HepG2 (cell line): ENCODE data around the gene TP53. TPM values are rescaled to one million over a fixed set of nuclear protein-coding genes. Genes with fewer than 3 reads are reported as not detected.

Source experiments
- CENPX ChIP-seq: sonication (generic); formaldehyde crosslinking; IDR thresholded peaks from 2 replicates; pipeline ENCODE4 v1.9.0; 2021; ENCODE audit warnings: mild to moderate bottlenecking, missing genetic modification reagents, moderate library complexity
- DMAP1 ChIP-seq: IDR thresholded peaks from 2 replicates; pipeline ENCODE4 v1.6.1; 2016
- FOSL2 ChIP-seq: sonication (generic); formaldehyde crosslinking; IDR thresholded peaks from 2 replicates; pipeline ENCODE4 v1.4.0; 2020; ENCODE audit warnings: missing genetic modification reagents
- FOXA1 ChIP-seq, 2 experiments: fragments of 450-650 bp in 1 of 2; sonication (generic) in 1 of 2; formaldehyde crosslinking in 1 of 2; IDR thresholded peaks; 2 replicates each; pipeline versions ENCODE4 v1.4.0 to v1.6.1; 2016 to 2020; ENCODE audit warnings: missing genetic modification reagents in 1 of 2
- GTF3A ChIP-seq: sonication (generic); formaldehyde crosslinking; conservative IDR thresholded peaks from 2 replicates; pipeline ENCODE4 v1.4.0; 2020; ENCODE audit warnings: mild to moderate bottlenecking, missing genetic modification reagents
- HNF4G ChIP-seq, 2 experiments: sonication (generic) in 1 of 2; formaldehyde crosslinking in 1 of 2; IDR thresholded peaks; 2 replicates each; pipeline versions ENCODE4 v1.4.0 to v1.6.1; 2011 to 2020; ENCODE audit warnings: borderline replicate concordance in 2 of 2, low read depth in 2 of 2, mild to moderate bottlenecking in 2 of 2, low read length in 1 of 2, missing genetic modification reagents in 1 of 2, moderate library complexity in 1 of 2
- JDP2 ChIP-seq: sonication (generic); formaldehyde crosslinking; IDR thresholded peaks from 2 replicates; pipeline ENCODE4 v1.8.1; 2022; ENCODE audit warnings: missing genetic modification reagents, borderline replicate concordance
- KLF6 ChIP-seq: IDR thresholded peaks from 2 replicates; pipeline ENCODE4 v1.8.0; 2016; ENCODE audit warnings: missing biosample characterization, missing genetic modification reagents
- PAXIP1 ChIP-seq: sonication (generic); formaldehyde crosslinking; conservative IDR thresholded peaks from 2 replicates; pipeline ENCODE4 v1.4.0; 2020; ENCODE audit warnings: mild to moderate bottlenecking, missing genetic modification reagents, moderate library complexity
- PHF21A ChIP-seq: sonication (generic); formaldehyde crosslinking; IDR thresholded peaks from 2 replicates; pipeline ENCODE4 v1.5.0; 2020; ENCODE audit warnings: mild to moderate bottlenecking, missing genetic modification reagents
- PHF8 ChIP-seq: sonication (generic); formaldehyde crosslinking; IDR thresholded peaks from 2 replicates; pipeline ENCODE4 v1.5.0; 2020; ENCODE audit warnings: missing genetic modification reagents
- POLR2AphosphoS5 ChIP-seq: IDR thresholded peaks from 2 replicates; pipeline ENCODE4 v1.6.1; 2012; ENCODE audit warnings: low read depth, low read length
- REPIN1 ChIP-seq: sonication (generic); formaldehyde crosslinking; IDR thresholded peaks from 2 replicates; pipeline ENCODE4 v1.8.0; 2022; ENCODE audit warnings: missing genetic modification reagents, low read depth, mild to moderate bottlenecking, borderline replicate concordance
- RFX3 ChIP-seq: IDR thresholded peaks from 2 replicates; pipeline ENCODE4 v1.6.1; 2016; ENCODE audit warnings: missing biosample characterization, missing genetic modification reagents
- SKI ChIP-seq: fragments of 450-650 bp; IDR thresholded peaks from one replicate; pipeline ENCODE4 v1.6.1; 2018; ENCODE audit warnings: mild to moderate bottlenecking; ENCODE audit not compliant: partially characterized antibody
- SNAPC4 ChIP-seq: sonication (generic); formaldehyde crosslinking; IDR thresholded peaks from 2 replicates; pipeline ENCODE4 v1.4.0; 2020; ENCODE audit warnings: mild to moderate bottlenecking, missing genetic modification reagents
- ZBTB2 ChIP-seq: sonication (generic); formaldehyde crosslinking; IDR thresholded peaks from 2 replicates; pipeline ENCODE4 v1.8.0; 2022; ENCODE audit warnings: low read depth, missing genetic modification reagents
- ZNF550 ChIP-seq: sonication (generic); formaldehyde crosslinking; IDR thresholded peaks from 2 replicates; pipeline ENCODE4 v1.4.0; 2020; ENCODE audit warnings: mild to moderate bottlenecking, missing genetic modification reagents, borderline replicate concordance
- ZSCAN21 ChIP-seq: sonication (generic); formaldehyde crosslinking; IDR thresholded peaks from 2 replicates; pipeline ENCODE4 v1.8.0; 2022; ENCODE audit warnings: mild to moderate bottlenecking, missing genetic modification reagents, moderate library complexity, borderline replicate concordance
- polyA plus RNA-seq, 8 experiments: library from polyadenylated mRNA; depleted of rRNA in 3 of 8; stranded (reverse) in 7 of 8; unstranded in 1 of 8; fragments of >200 nt; fragmentation: Illumina TruSeq in 4 of 8; extraction: Trizol in 4 of 8; gene quantifications; 2 replicates each; pipeline versions ENCODE4 v1.2.1 to v1.2.3, GENCODE V29; 2011 to 2016; ENCODE audit warnings: low read depth in 4 of 8, missing spikeins in 1 of 8, mixed read lengths in 1 of 8; ENCODE audit not compliant: insufficient read depth in 1 of 8
- total RNA-seq, 5 experiments: library from RNA; depleted of rRNA; stranded (reverse); fragments of >200 nt; fragmentation: Illumina TruSeq; extraction: Trizol; gene quantifications; 2 replicates each; pipeline ENCODE4 v1.2.3, GENCODE V29; 2016; ENCODE audit warnings: low read depth in 1 of 5

TP53 gene
- total and polyA plus RNA-seq, 2 of the 13 experiments (the other 11 are each of a cell fraction or from before 2014, with no cell fraction given) = 17.1 to 29.9 TPM

GRCh38 chr17:7627250-7628121, 59.8 kb downstream of the TP53 start, which contains the start of gene SAT2 (continued):
- peak; percentile 81 for TF ChIP-seq PAXIP1 (CRISPR knock-in tag)
- no peak for TF ChIP-seq RFX3
- no peak for TF ChIP-seq ZNF550 (CRISPR knock-in tag)
- TF ChIP-seq CENPX (CRISPR knock-in tag) = no peak
- no peak for TF ChIP-seq JDP2 (CRISPR knock-in tag)
- peak; percentile 89 for TF ChIP-seq POLR2AphosphoS5
- peak; percentile 74 for TF ChIP-seq SKI
- no peak for TF ChIP-seq FOXA1 (IDR thresholded peaks at IDR 0.05)
- no peak for TF ChIP-seq FOXA1 (CRISPR knock-in tag; IDR thresholded peaks at IDR 0.05)
- TF ChIP-seq FOSL2 (CRISPR knock-in tag) = peak; percentile 38
- peak; percentile 90 for TF ChIP-seq PHF8 (CRISPR knock-in tag)
- peak; percentile 51 for TF ChIP-seq DMAP1 (CRISPR knock-in tag)
- no peak for TF ChIP-seq REPIN1 (CRISPR knock-in tag)
- peak; percentile 83 for TF ChIP-seq HNF4G (IDR thresholded peaks at IDR 0.05; ENCODE audit: borderline replicate concordance, low read depth, low read length)
- TF ChIP-seq HNF4G (CRISPR knock-in tag; IDR thresholded peaks at IDR 0.05; ENCODE audit: borderline replicate concordance, low read depth) = no peak
- no peak for TF ChIP-seq ZSCAN21
- TF ChIP-seq GTF3A (CRISPR knock-in tag) = no peak
- peak; percentile 86 for TF ChIP-seq PHF21A (CRISPR knock-in tag)
- TF ChIP-seq KLF6 (CRISPR knock-in tag) = peak; percentile 93; the same call in 1 of the 2 replicates
- no peak for TF ChIP-seq SNAPC4 (CRISPR knock-in tag)
- TF ChIP-seq ZBTB2 (CRISPR knock-in tag) = no peak; the same call in 1 of the 2 replicates
